ENCODE measurements around the gene SIAH3. TPM values are rescaled to one million over a fixed set of nuclear protein-coding genes. Genes with fewer than 3 reads are reported as not detected.

The SIAH3 gene
- total and polyA plus RNA-seq, 10 of the 15 experiments (the other 5 are each of a cell fraction or from before 2014, with no cell fraction given) = not detected

DNA sequence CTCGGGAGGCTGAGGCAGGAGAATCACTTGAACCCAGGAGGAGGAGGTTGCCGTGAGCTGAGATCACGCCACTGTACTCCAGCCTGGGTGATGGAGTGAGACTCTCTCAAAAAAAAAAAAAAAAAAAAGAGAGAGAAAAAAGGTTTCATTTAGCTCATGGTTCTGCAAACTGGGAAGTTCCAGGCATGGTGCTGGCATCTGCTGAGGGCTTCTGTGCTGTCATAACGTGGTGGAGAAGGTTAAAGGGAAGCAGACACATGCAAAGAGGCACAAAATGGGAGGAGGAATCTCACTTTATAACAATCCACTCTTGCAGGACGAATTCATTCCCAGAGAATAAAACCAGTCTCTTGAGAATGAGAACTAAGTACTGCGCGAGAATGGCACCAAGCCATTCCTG is 34.9 kb upstream of the SIAH3 start:
- no peak overlapping the region for H2AFZ ChIP-seq (ENCODE audit: control insufficient read depth, low read depth, low read length)
- TF ChIP-seq RCOR1 (conservative IDR thresholded peaks at IDR 0.05; ENCODE audit: low read depth, low read length) (no peak), HDAC6 (IDR thresholded peaks at IDR 0.05; ENCODE audit: unreplicated experiment) (no peak), RB1 (IDR thresholded peaks at IDR 0.05; ENCODE audit: borderline replicate concordance) (no peak), WRNIP1 (IDR thresholded peaks at IDR 0.05; ENCODE audit: borderline replicate concordance, low read depth, low read length) (no peak), SRF (IDR thresholded peaks at IDR 0.05; ENCODE audit: low read depth in 2 of 2, low read length in 2 of 2) (no peak), ELK1 (IDR thresholded peaks at IDR 0.05; ENCODE audit: low read depth, low read length) (no peak), EED (IDR thresholded peaks at IDR 0.05; ENCODE audit: low read depth) (no peak), CREB1 (IDR thresholded peaks at IDR 0.05; ENCODE audit: low read depth) (no peak), CHD4 (IDR thresholded peaks at IDR 0.05) (no peak), ZZZ3 (IDR thresholded peaks at IDR 0.05; ENCODE audit: control insufficient read depth, insufficient read length, low read depth) (no peak), TARDBP (IDR thresholded peaks at IDR 0.05; ENCODE audit: borderline replicate concordance) (no peak), BHLHE40 (IDR thresholded peaks at IDR 0.05; ENCODE audit: borderline replicate concordance in 1 of 2, low read depth in 2 of 2, low read length in 1 of 2) (no peak), IKZF2 (IDR thresholded peaks at IDR 0.05) (no peak), BRCA1 (IDR thresholded peaks at IDR 0.05; ENCODE audit: low read depth, low read length) (no peak)
- TF ChIP-seq, protein P1, sequence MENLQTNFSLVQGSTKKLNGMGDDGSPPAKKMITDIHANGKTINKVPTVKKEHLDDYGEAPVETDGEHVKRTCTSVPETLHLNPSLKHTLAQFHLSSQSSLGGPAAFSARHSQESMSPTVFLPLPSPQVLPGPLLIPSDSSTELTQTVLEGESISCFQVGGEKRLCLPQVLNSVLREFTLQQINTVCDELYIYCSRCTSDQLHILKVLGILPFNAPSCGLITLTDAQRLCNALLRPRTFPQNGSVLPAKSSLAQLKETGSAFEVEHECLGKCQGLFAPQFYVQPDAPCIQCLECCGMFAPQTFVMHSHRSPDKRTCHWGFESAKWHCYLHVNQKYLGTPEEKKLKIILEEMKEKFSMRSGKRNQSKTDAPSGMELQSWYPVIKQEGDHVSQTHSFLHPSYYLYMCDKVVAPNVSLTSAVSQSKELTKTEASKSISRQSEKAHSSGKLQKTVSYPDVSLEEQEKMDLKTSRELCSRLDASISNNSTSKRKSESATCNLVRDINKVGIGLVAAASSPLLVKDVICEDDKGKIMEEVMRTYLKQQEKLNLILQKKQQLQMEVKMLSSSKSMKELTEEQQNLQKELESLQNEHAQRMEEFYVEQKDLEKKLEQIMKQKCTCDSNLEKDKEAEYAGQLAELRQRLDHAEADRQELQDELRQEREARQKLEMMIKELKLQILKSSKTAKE (IDR thresholded peaks at IDR 0.05; ENCODE audit: low read depth, poor library complexity, severe bottlenecking) = no peak
- no peaks in the 10 kb centered on the region for H4K20me1 ChIP-seq (ENCODE audit: control insufficient read depth, insufficient read depth)
- intact Hi-C loops (cut with micrococcal nuclease; ENCODE audit: unreplicated experiment) (no loop called here), in situ Hi-C loops (cut with MboI) (no loop called here)
- FAIRE-seq (no peak), DNase-seq (ENCODE audit: low read depth, low spot score) (no peak), ATAC-seq (no peak)
- H3K79me2 ChIP-seq (ENCODE audit: control insufficient read depth, insufficient read depth, low read length) = no peaks in the 10 kb centered on the region
- no peak overlapping the region for H3K9ac ChIP-seq (ENCODE audit: control insufficient read depth, insufficient read depth, low read length)
- H3K9me3 ChIP-seq (replicated peaks; ENCODE audit: control insufficient read depth, insufficient read depth, low read length) = no peaks in the 10 kb centered on the region
- RAD21 ChIA-PET (ENCODE audit: unreplicated experiment) = no interaction called here
- no peak overlapping the region for H3K4me2 ChIP-seq (ENCODE audit: control insufficient read depth, insufficient read depth)
- SMC1A ChIA-PET (ENCODE audit: uncharacterized antibody, unreplicated experiment) = no interaction called here
- BruUV-seq (replicated peaks) = no TSS peak
- H3K4me3 ChIP-seq = no peak overlapping the region
- H3K27ac ChIP-seq (ENCODE audit: control insufficient read depth, insufficient read depth) = no peak overlapping the region
- CTCF ChIA-PET = no interaction called here
- POLR2A ChIA-PET = no interaction called here
- 38% methylated on average over 7 of the region's 7 CpGs for WGBS (ENCODE audit: insufficient coverage, insufficient replicate concordance, low lambda C conversion rate, missing lambda C conversion rate)
- H3K36me3 ChIP-seq (ENCODE audit: control insufficient read depth in 2 of 2, insufficient read depth in 2 of 2, low read length in 1 of 2) = no peaks in the 10 kb centered on the region
- H3K27me3 ChIP-seq (replicated peaks in 1 of 2; ENCODE audit: control insufficient read depth in 2 of 2, insufficient read depth in 2 of 2, low read length in 1 of 2) = peaks cover 0 to 2% of the 10 kb centered on the region in 2 experiments; a peak in 1 of 4 replicates
- no peaks in the 10 kb centered on the region for H3K4me1 ChIP-seq (ENCODE audit: control insufficient read depth, insufficient read depth, low read length)

Data from GM12878 (cell line).